ENCODE data around the gene ANOS1. TPM values are rescaled to one million over a fixed set of nuclear protein-coding genes. Genes with fewer than 3 reads are reported as not detected.
"Not testable (repeated sequence)": the region's sequence is repeated elsewhere in the genome, so short reads cannot be mapped to it uniquely, and the experiment has no call there.

ANOS1 gene
- total RNA-seq, 2 donors from 2014 or later = 4.0 to 5.9 TPM

DNA sequence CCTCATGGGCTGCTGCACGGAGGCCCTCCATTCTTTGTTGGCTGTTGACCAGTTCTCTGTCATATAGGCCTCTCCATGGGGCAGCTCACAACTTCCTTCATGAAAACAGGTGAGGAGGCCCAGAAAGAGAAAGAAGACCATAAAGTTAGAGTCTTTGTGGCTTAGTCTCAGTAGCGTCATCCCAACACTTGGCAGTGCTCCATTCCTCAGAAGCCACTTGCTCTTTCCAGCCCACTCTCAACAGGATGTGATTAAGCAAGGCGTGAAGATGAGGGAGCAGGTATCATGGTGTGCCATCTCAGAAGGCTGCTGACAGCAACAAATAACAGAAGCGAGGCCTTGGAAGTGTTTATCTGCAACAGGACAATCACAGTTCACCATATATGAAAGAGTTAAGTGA, 236.9 kb downstream of the ANOS1 start:
- DNase-seq; ATAC-seq; intact Hi-C loops (cut with DNase I): not testable (repeated sequence)

DNA sequence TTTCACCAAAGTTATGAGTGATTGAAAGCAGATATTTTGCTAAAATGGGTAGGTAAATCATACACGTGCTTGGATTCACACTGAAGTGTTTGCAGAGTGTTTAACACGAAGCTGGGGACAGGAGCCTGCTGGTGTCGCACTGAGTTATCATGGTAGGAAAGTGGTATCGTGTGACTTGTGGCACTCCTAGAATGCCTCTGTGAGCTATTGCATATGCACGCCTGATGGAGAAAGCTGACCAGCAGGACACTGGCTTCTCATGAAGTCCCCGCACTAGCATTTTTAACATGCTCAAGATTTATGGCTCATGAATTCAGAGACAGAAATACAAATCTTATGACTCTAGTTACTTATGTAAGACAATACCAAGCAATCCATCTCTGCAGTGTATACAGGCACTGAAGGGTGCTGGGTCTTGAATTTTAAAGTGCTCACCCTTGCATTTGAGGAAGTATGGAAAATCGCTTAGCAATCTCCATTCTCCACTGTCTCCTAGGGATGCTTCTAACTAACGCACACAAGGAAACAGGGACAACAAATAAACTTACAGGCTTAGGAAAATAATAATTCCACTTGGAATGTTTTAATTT, 247.5 kb downstream of the ANOS1 start:
- ATAC-seq = no peak
- DNase-seq = no peak
- intact Hi-C loops (cut with DNase I) = no loop called here

Other genes with a start within 250 kb of the ANOS1 start
- gene FAM9A, start 69.2 kb upstream of the ANOS1 start, total RNA-seq = not detected